Glutamatergic neuron (in vitro differentiated cells): ENCODE measurements around the gene APOC3. TPM values are rescaled to one million over a fixed set of nuclear protein-coding genes. Genes with fewer than 3 reads are reported as not detected.

Experiments
- DNase-seq: peaks from one replicate; pipeline ENCODE4 v3.0.0; 2022
- H3K27ac Mint-ChIP-seq: one replicate; pipeline ENCODE4 v1.8.0; 2020; ENCODE audit warnings: mild to moderate bottlenecking, mixed read lengths, inconsistent platforms; ENCODE audit not compliant: unreplicated experiment
- H3K27me3 Mint-ChIP-seq: one replicate; pipeline ENCODE4 v1.8.0; 2020; ENCODE audit warnings: mild to moderate bottlenecking, moderate library complexity, mixed read lengths, inconsistent platforms; ENCODE audit not compliant: unreplicated experiment
- H3K36me3 Mint-ChIP-seq: one replicate; pipeline ENCODE4 v1.8.0; 2020; ENCODE audit warnings: mild to moderate bottlenecking, mixed read lengths, inconsistent platforms; ENCODE audit not compliant: unreplicated experiment
- H3K4me1 Mint-ChIP-seq: one replicate; pipeline ENCODE4 v1.8.0; 2020; ENCODE audit warnings: mild to moderate bottlenecking, low read depth, mixed read lengths, inconsistent platforms; ENCODE audit not compliant: unreplicated experiment
- H3K4me3 Mint-ChIP-seq: one replicate; pipeline ENCODE4 v1.8.0; 2020; ENCODE audit warnings: mild to moderate bottlenecking, mixed read lengths, inconsistent platforms; ENCODE audit not compliant: unreplicated experiment
- H3K9me3 Mint-ChIP-seq: one replicate; pipeline ENCODE4 v1.8.0; 2020; ENCODE audit warnings: mild to moderate bottlenecking, moderate library complexity, mixed read lengths, inconsistent platforms; ENCODE audit not compliant: unreplicated experiment
- long read RNA-seq: library from polyadenylated mRNA; unstranded; transcript quantifications from one replicate; pipeline ENCODE4 v2.0.0, GENCODE V29; 2020; ENCODE audit not compliant: unreplicated experiment
- total RNA-seq: library from RNA; stranded (reverse); fragmentation: NEBNext Ultra II Directional; extraction: Animal tissue kit (Norgen Biotek cat#: 25700); gene quantifications from one replicate; pipeline ENCODE4 v1.2.1, GENCODE V29; 2021; ENCODE audit not compliant: unreplicated experiment
- TF ChIP-seq, protein P1 (sequence below): fragments of 200-600 bp; sonication (generic); IDR thresholded peaks from one replicate; pipeline ENCODE4 v1.5.0; 2021; ENCODE audit not compliant: partially characterized antibody, unreplicated experiment

Gene APOC3
- total RNA-seq = not detected
- long read RNA-seq = 0 reads

DNA sequence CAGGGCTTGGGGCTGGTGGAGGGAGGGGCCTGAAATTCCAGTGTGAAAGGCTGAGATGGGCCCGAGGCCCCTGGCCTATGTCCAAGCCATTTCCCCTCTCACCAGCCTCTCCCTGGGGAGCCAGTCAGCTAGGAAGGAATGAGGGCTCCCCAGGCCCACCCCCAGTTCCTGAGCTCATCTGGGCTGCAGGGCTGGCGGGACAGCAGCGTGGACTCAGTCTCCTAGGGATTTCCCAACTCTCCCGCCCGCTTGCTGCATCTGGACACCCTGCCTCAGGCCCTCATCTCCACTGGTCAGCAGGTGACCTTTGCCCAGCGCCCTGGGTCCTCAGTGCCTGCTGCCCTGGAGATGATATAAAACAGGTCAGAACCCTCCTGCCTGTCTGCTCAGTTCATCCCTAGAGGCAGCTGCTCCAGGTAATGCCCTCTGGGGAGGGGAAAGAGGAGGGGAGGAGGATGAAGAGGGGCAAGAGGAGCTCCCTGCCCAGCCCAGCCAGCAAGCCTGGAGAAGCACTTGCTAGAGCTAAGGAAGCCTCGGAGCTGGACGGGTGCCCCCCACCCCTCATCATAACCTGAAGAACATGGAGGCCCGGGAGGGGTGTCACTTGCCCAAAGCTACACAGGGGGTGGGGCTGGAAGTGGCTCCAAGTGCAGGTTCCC is at the start of gene APOC3:
APOC3 (plus strand) TSS at position 383 of the 659 bp plus-strand sequence. CDS start 676 bp downstream, outside the sequence.
- no peak within 1 kb of the TSS for H3K4me3 Mint-ChIP-seq
- TF ChIP-seq, protein P1, sequence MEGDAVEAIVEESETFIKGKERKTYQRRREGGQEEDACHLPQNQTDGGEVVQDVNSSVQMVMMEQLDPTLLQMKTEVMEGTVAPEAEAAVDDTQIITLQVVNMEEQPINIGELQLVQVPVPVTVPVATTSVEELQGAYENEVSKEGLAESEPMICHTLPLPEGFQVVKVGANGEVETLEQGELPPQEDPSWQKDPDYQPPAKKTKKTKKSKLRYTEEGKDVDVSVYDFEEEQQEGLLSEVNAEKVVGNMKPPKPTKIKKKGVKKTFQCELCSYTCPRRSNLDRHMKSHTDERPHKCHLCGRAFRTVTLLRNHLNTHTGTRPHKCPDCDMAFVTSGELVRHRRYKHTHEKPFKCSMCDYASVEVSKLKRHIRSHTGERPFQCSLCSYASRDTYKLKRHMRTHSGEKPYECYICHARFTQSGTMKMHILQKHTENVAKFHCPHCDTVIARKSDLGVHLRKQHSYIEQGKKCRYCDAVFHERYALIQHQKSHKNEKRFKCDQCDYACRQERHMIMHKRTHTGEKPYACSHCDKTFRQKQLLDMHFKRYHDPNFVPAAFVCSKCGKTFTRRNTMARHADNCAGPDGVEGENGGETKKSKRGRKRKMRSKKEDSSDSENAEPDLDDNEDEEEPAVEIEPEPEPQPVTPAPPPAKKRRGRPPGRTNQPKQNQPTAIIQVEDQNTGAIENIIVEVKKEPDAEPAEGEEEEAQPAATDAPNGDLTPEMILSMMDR = no peak
- H3K27me3 Mint-ChIP-seq = no peaks in the 10 kb centered on the region
- H3K36me3 Mint-ChIP-seq = no peaks in the 10 kb centered on the region
- no peak for DNase-seq
- no peaks in the 10 kb centered on the region for H3K9me3 Mint-ChIP-seq
- H3K27ac Mint-ChIP-seq = no peak within 1 kb of the TSS
- H3K4me1 Mint-ChIP-seq = no peaks in the 10 kb centered on the region

DNA sequence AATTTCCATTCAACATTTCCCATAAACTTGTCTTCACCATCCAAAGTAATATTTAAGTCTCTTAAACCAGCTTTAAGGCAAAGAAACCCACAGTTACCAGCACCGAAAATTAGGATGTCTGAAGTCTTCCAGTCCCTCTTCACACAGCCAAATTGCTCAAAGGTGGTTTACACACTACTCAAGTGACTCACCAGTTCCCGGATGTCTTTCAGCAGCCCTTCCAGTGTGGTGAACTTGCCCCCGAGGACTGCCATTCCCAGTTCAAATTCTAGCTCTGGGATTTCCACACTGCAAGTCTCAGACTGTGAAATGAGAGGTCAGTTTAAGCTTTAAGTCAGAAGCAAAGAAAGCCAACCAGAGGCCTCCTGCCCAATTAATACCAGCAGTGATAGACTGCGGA is 47.0 kb upstream of the APOC3 start:
- Mint-ChIP-seq H3K4me3 (no peak overlapping the region), H3K27ac (no peak overlapping the region), H3K27me3 (peaks cover 3% of the 10 kb centered on the region), H3K4me1 (peaks cover 7% of the 10 kb centered on the region), H3K9me3 (peaks cover 3% of the 10 kb centered on the region), H3K36me3 (peaks cover 4% of the 10 kb centered on the region)
- no peak for DNase-seq
- TF ChIP-seq, protein P1 = no peak

DNA sequence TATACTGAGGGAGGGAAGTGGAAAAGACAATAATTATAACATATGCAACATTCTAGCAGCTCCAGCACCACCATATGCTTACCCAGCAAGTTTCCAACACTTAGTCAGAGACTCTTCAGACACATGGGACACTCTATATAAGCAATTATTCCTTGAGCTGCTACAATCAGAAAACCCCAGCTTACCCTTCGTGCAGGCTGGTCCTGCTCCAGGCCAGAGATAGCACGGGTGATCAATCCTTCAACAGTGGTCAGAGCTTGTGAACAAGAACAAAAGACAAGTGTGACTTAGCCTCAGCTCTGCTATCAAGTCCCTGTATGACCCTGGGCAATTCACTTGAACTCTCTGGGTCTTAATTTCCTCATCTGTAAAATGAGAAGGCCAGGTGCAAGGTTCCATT is 43.4 kb upstream of the APOC3 start:
- H3K4me1 Mint-ChIP-seq = peaks cover 10% of the 10 kb centered on the region
- no peaks in the 10 kb centered on the region for H3K36me3 Mint-ChIP-seq
- no peak for DNase-seq
- no peak overlapping the region for H3K27ac Mint-ChIP-seq
- H3K4me3 Mint-ChIP-seq = peak overlapping the region; percentile 87
- H3K9me3 Mint-ChIP-seq = peaks cover 3% of the 10 kb centered on the region
- TF ChIP-seq, protein P1 = no peak
- peaks cover 12% of the 10 kb centered on the region for H3K27me3 Mint-ChIP-seq

DNA sequence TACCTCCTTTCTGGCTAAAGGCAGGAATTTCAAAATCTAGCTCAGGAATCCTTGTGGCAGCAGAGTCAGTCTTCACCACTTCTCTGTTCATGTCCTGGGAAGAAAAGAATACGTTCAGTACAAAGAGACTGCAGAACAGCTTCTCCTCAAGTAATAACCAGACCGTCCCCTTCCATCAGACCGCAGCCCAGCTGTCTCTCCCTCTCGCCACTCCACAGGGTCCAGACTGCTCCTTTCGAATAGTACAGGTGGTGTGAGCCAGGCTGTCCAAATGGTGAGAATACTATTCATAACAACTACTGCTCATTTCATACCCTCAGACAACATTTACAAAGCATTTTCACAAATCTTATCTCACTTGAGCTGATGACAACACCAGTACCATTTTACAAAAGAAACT is 42.7 kb upstream of the APOC3 start:
- TF ChIP-seq, protein P1 = no peak
- Mint-ChIP-seq H3K36me3 (no peaks in the 10 kb centered on the region), H3K27ac (peak overlapping the region; percentile 65), H3K27me3 (peaks cover 12% of the 10 kb centered on the region), H3K4me1 (peaks cover 10% of the 10 kb centered on the region), H3K9me3 (peaks cover 3% of the 10 kb centered on the region), H3K4me3 (peak overlapping the region; percentile 87)
- DNase-seq = no peak

DNA sequence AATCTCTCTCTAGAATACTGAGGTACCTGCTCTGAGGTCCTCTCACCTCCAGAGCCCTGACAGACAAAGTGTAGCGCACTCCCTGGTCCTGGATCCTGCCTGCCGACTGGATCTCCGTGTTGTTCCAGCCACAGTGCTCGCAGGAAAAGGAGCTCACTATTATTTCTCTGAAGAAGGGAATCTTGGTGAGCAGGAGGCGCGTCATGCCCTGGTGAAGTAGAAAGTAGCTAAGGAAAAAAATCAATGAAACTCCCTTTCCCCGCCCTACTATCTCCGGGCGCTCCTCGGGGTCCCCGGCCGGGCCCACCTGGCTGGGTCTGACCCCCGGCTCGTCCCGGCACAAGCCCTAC is 42.3 kb upstream of the APOC3 start:
- H3K27me3 Mint-ChIP-seq = peaks cover 12% of the 10 kb centered on the region
- H3K9me3 Mint-ChIP-seq = peaks cover 3% of the 10 kb centered on the region
- H3K27ac Mint-ChIP-seq = peak overlapping the region; percentile 65
- H3K36me3 Mint-ChIP-seq = no peaks in the 10 kb centered on the region
- no peak for DNase-seq
- TF ChIP-seq, protein P1 = no peak
- H3K4me1 Mint-ChIP-seq = peaks cover 10% of the 10 kb centered on the region
- peak overlapping the region; percentile 87 for H3K4me3 Mint-ChIP-seq
